H9 (cell line): Measurements from ENCODE around the gene CKMT2. TPM values are rescaled to one million over a fixed set of nuclear protein-coding genes. Genes with fewer than 3 reads are reported as not detected.
"Not testable (repeated sequence)": the region's sequence is repeated elsewhere in the genome, so short reads cannot be mapped to it uniquely, and the experiment has no call there.

Source experiments
- DNase-seq: peaks from one replicate; pipeline ENCODE4 v3.0.0-alpha.2; 2017
- H2AFZ ChIP-seq: one replicate; pipeline ENCODE4 v1.6.1; 2013; ENCODE audit warnings: mild to moderate bottlenecking, low read length, control low read depth, moderate library complexity
- H2AK5ac ChIP-seq: 2 replicates; pipeline ENCODE4 v1.6.1; 2013; ENCODE audit warnings: low read length, control low read depth, mixed read lengths; ENCODE audit not compliant: insufficient read length
- H2BK120ac ChIP-seq: one replicate; pipeline ENCODE4 v1.6.1; 2013; ENCODE audit warnings: low read depth, mild to moderate bottlenecking, low read length, control low read depth, inconsistent platforms; ENCODE audit not compliant: poor library complexity, severe bottlenecking
- H2BK12ac ChIP-seq: 2 replicates; pipeline ENCODE4 v1.6.1; 2013; ENCODE audit warnings: low read length, control low read depth, mixed read lengths, low read depth; ENCODE audit not compliant: insufficient read length
- H2BK15ac ChIP-seq: 2 replicates; pipeline ENCODE4 v1.6.1; 2013; ENCODE audit warnings: low read depth, low read length, control low read depth
- H2BK20ac ChIP-seq: one replicate; pipeline ENCODE4 v1.6.1; 2013; ENCODE audit warnings: low read depth, mild to moderate bottlenecking, low read length, control low read depth, inconsistent platforms; ENCODE audit not compliant: poor library complexity, severe bottlenecking
- H2BK5ac ChIP-seq: 2 replicates; pipeline ENCODE4 v1.6.1; 2013; ENCODE audit warnings: low read length, control low read depth, mixed read lengths; ENCODE audit not compliant: insufficient read length
- H3K14ac ChIP-seq: 2 replicates; pipeline ENCODE4 v1.6.1; 2013; ENCODE audit warnings: low read length, control low read depth; ENCODE audit not compliant: insufficient read depth
- H3K18ac ChIP-seq: 2 replicates; pipeline ENCODE4 v1.6.1; 2013; ENCODE audit warnings: low read depth, mild to moderate bottlenecking, mixed read lengths, low read length, control low read depth; ENCODE audit not compliant: insufficient read length
- H3K23ac ChIP-seq: 2 replicates; pipeline ENCODE4 v1.6.1; 2013; ENCODE audit warnings: low read length, control low read depth, mixed read lengths, low read depth; ENCODE audit not compliant: insufficient read length
- H3K23me2 ChIP-seq: 2 replicates; pipeline ENCODE4 v1.6.1; 2013; ENCODE audit warnings: low read depth, mild to moderate bottlenecking, mixed read lengths, low read length, control low read depth; ENCODE audit not compliant: insufficient read length, poor library complexity, severe bottlenecking
- H3K27ac ChIP-seq: 2 replicates; pipeline ENCODE4 v1.5.1; 2013; ENCODE audit warnings: low read length, control low read depth, mixed read lengths, low read depth; ENCODE audit not compliant: insufficient read length
- H3K27me3 ChIP-seq: 2 replicates; pipeline ENCODE4 v1.6.1; 2013; ENCODE audit warnings: low read length, control low read depth, inconsistent platforms; ENCODE audit not compliant: insufficient read depth
- H3K4ac ChIP-seq: 2 replicates; pipeline ENCODE4 v1.6.1; 2013; ENCODE audit warnings: low read depth, mild to moderate bottlenecking, control low read depth, inconsistent platforms, low read length, moderate library complexity
- H3K4me1 ChIP-seq: 2 replicates; pipeline ENCODE4 v1.6.1; 2013; ENCODE audit warnings: low read length, control low read depth, inconsistent platforms; ENCODE audit not compliant: insufficient read depth
- H3K4me2 ChIP-seq: 2 replicates; pipeline ENCODE4 v1.6.1; 2013; ENCODE audit warnings: low read length, control low read depth, mixed read lengths; ENCODE audit not compliant: insufficient read length, insufficient read depth
- H3K56ac ChIP-seq: 2 replicates; pipeline ENCODE4 v1.6.1; 2013; ENCODE audit warnings: low read depth, mild to moderate bottlenecking, mixed read lengths, low read length, control low read depth; ENCODE audit not compliant: insufficient read length
- H3K79me1 ChIP-seq: 2 replicates; pipeline ENCODE4 v1.6.1; 2013; ENCODE audit warnings: low read depth, mild to moderate bottlenecking, moderate library complexity, low read length, control low read depth, inconsistent platforms; ENCODE audit not compliant: insufficient read depth, poor library complexity, severe bottlenecking
- H3K79me2 ChIP-seq: 2 replicates; pipeline ENCODE4 v1.6.1; 2013; ENCODE audit warnings: low read length, control low read depth, inconsistent platforms; ENCODE audit not compliant: insufficient read depth
- H3K9ac ChIP-seq: 2 replicates; pipeline ENCODE4 v1.6.1; 2013; ENCODE audit warnings: low read length, control low read depth, mixed read lengths; ENCODE audit not compliant: insufficient read length; ENCODE audit errors: extremely low read depth
- H3K9me3 ChIP-seq: one replicate; pipeline ENCODE4 v1.6.1; 2013; ENCODE audit warnings: low read depth, low read length, inconsistent platforms; ENCODE audit not compliant: control insufficient read depth
- H3T11ph ChIP-seq: one replicate; pipeline ENCODE4 v1.6.1; 2013; ENCODE audit warnings: mild to moderate bottlenecking, low read length, control low read depth, inconsistent platforms
- H4K20me1 ChIP-seq: one replicate; pipeline ENCODE4 v1.6.1; 2013; ENCODE audit not compliant: control insufficient read depth, insufficient read length, insufficient read depth
- H4K5ac ChIP-seq: 2 replicates; pipeline ENCODE4 v1.6.1; 2013; ENCODE audit warnings: low read depth, mild to moderate bottlenecking, mixed read lengths, low read length, control low read depth; ENCODE audit not compliant: insufficient read length
- H4K8ac ChIP-seq: replicated peaks from 2 replicates; pipeline ENCODE4 v1.6.1; 2013; ENCODE audit warnings: low read length, control low read depth, mixed read lengths, low read depth; ENCODE audit not compliant: insufficient read length
- H4K91ac ChIP-seq: 2 replicates; pipeline ENCODE4 v1.6.1; 2013; ENCODE audit warnings: low read depth, mild to moderate bottlenecking, moderate library complexity, mixed read lengths, low read length, control low read depth; ENCODE audit not compliant: insufficient read length
- H3K27ac Mint-ChIP-seq, 3 experiments: 2 replicates in 2 of 3; 3 replicates in 1 of 3; pipeline ENCODE4 v1.8.0; 2020 to 2021; ENCODE audit warnings: mixed read lengths in 3 of 3, mild to moderate bottlenecking in 1 of 3, moderate library complexity in 1 of 3
- H3K27me3 Mint-ChIP-seq: 2 replicates; pipeline ENCODE4 v1.8.0; 2021; ENCODE audit warnings: low read depth, mild to moderate bottlenecking, moderate library complexity, mixed read lengths
- H3K36me3 Mint-ChIP-seq, 3 experiments: 2 replicates in 2 of 3; 3 replicates in 1 of 3; pipeline ENCODE4 v1.8.0; 2020 to 2021; ENCODE audit warnings: low read depth in 3 of 3, mixed read lengths in 3 of 3; ENCODE audit not compliant: insufficient read depth in 1 of 3
- H3K4me1 Mint-ChIP-seq, 2 experiments: 2 replicates each; pipeline ENCODE4 v1.8.0; 2020; ENCODE audit warnings: mixed read lengths in 2 of 2
- H3K4me3 Mint-ChIP-seq, 2 experiments: 2 replicates in 1 of 2; 3 replicates in 1 of 2; pipeline ENCODE4 v1.8.0; 2020 to 2021; ENCODE audit warnings: mild to moderate bottlenecking in 2 of 2, mixed read lengths in 2 of 2, moderate library complexity in 1 of 2
- H3K9me3 Mint-ChIP-seq, 2 experiments: 2 replicates in 1 of 2; 3 replicates in 1 of 2; pipeline ENCODE4 v1.8.0; 2020; ENCODE audit warnings: mild to moderate bottlenecking in 2 of 2, mixed read lengths in 2 of 2, moderate library complexity in 1 of 2
- CTCF ChIP-seq: fragments of 200-600 bp; sonication (generic); conservative IDR thresholded peaks from 3 replicates; pipeline ENCODE4 v1.8.0; 2021; ENCODE audit warnings: antibody characterized with exemption, mild to moderate bottlenecking
- WGBS: extraction: QIAGEN DNeasy Blood & Tissue Kit; methylation state at CpG from one replicate; pipeline ENCODE4 v1.1.7; 2013; ENCODE audit warnings: missing lambda C conversion rate, low lambda C conversion rate, mixed read lengths; ENCODE audit not compliant: insufficient read length; ENCODE audit errors: extremely low coverage; 5-methylcytosine and 5-hydroxymethylcytosine counted together
- total RNA-seq: library from RNA; stranded (reverse); gene quantifications from 2 replicates; pipeline ENCODE4 v1.2.1, GENCODE V29; 2021

Gene CKMT2
- total RNA-seq, 1 experiment from 2014 or later: 1.8 TPM

GRCh38 chr5:81269751-81270393 is 36.8 kb downstream of the CKMT2 start:
- no peak overlapping the region for H3K4me2 ChIP-seq

GRCh38 chr5:81270394-81271027 is 37.4 kb downstream of the CKMT2 start:
- H3K23me2 ChIP-seq, H2BK20ac ChIP-seq, H3K79me1 ChIP-seq, H3K4me1 ChIP-seq, H3K27ac ChIP-seq, H3K27me3 Mint-ChIP-seq, H3K14ac ChIP-seq, H3K79me2 ChIP-seq, H2AK5ac ChIP-seq, H4K8ac ChIP-seq, H2AFZ ChIP-seq, H2BK5ac ChIP-seq, H2BK120ac ChIP-seq, H3K27me3 ChIP-seq, H3K9me3 ChIP-seq, H3T11ph ChIP-seq, H3K18ac ChIP-seq, H3K56ac ChIP-seq, H3K23ac ChIP-seq, H3K4me2 ChIP-seq, H3K4ac ChIP-seq, H2BK15ac ChIP-seq, H4K91ac ChIP-seq, H3K9ac ChIP-seq, H4K5ac ChIP-seq, H2BK12ac ChIP-seq, H4K20me1 ChIP-seq: not testable (repeated sequence)
- Mint-ChIP-seq H3K4me1 (peaks cover 26 to 29% of the 10 kb centered on the region in 2 experiments), H3K36me3 (peaks cover 8 to 18% (median 15%) of the 10 kb centered on the region in 3 experiments), H3K9me3 (peaks cover 18 to 22% of the 10 kb centered on the region in 2 experiments), H3K27ac (peak overlapping the region; percentile 88 to 96 (median 96)), H3K4me3 (peak overlapping the region; percentile 13 to 28; a peak in 3 of 5 replicates)
- DNase-seq: peak; percentile 65
- no CpG with 5 or more reads among the region's 2 CpGs for WGBS

More at GRCh38 chr5:81269751-81270393, 36.8 kb downstream of the CKMT2 start:
- no peak overlapping the region for H3T11ph ChIP-seq
- no peak overlapping the region for H2AK5ac ChIP-seq
- H4K20me1 ChIP-seq: no peaks in the 10 kb centered on the region
- no peak overlapping the region for H2BK5ac ChIP-seq
- no peaks in the 10 kb centered on the region for H3K9me3 ChIP-seq
- no peak overlapping the region for H3K9ac ChIP-seq
- TF ChIP-seq CTCF: no peak
- Mint-ChIP-seq H3K36me3 (peaks cover 3 to 13% (median 9%) of the 10 kb centered on the region in 3 experiments; a peak in 6 of 7 replicates), H3K9me3 (peaks cover 12 to 16% of the 10 kb centered on the region in 2 experiments), H3K27ac (peak overlapping the region; percentile 95 to 96 (median 96)), H3K4me1 (peaks cover 26 to 29% of the 10 kb centered on the region in 2 experiments), H3K4me3 (peak overlapping the region; percentile 13 to 28; a peak in 3 of 5 replicates), H3K27me3 (no peaks in the 10 kb centered on the region)
- no peak overlapping the region for H2BK12ac ChIP-seq
- H2BK20ac ChIP-seq: no peak overlapping the region
- H3K23ac ChIP-seq: no peak overlapping the region
- no peaks in the 10 kb centered on the region for H3K79me1 ChIP-seq
- H3K23me2 ChIP-seq: no peaks in the 10 kb centered on the region
- H4K5ac ChIP-seq: no peak overlapping the region
- no peak overlapping the region for H3K4ac ChIP-seq
- no peak overlapping the region for H4K91ac ChIP-seq
- H3K27me3 ChIP-seq: no peaks in the 10 kb centered on the region
- H3K14ac ChIP-seq: no peak overlapping the region
- WGBS: no CpG with 5 or more reads among the region's 8 CpGs
- DNase-seq: peak; percentile 43
- no peak overlapping the region for H4K8ac ChIP-seq
- H3K79me2 ChIP-seq: peaks cover 2% of the 10 kb centered on the region; the same call in 1 of the 2 replicates
- no peak overlapping the region for H2BK120ac ChIP-seq
- peaks cover 4% of the 10 kb centered on the region; the same call in 1 of the 2 replicates for H3K4me1 ChIP-seq
- H2BK15ac ChIP-seq: no peak overlapping the region
- H3K56ac ChIP-seq: no peak overlapping the region
- H3K18ac ChIP-seq: no peak overlapping the region
- H2AFZ ChIP-seq: no peak overlapping the region
- no peak overlapping the region for H3K27ac ChIP-seq
